ENCODE results near the gene KRTAP5-5. TPM values are rescaled to one million over a fixed set of nuclear protein-coding genes. Genes with fewer than 3 reads are reported as not detected.

KRTAP5-5 gene
- total and polyA plus RNA-seq, 10 of the 15 experiments (the other 5 are each of a cell fraction or from before 2014, with no cell fraction given): not detected

DNA sequence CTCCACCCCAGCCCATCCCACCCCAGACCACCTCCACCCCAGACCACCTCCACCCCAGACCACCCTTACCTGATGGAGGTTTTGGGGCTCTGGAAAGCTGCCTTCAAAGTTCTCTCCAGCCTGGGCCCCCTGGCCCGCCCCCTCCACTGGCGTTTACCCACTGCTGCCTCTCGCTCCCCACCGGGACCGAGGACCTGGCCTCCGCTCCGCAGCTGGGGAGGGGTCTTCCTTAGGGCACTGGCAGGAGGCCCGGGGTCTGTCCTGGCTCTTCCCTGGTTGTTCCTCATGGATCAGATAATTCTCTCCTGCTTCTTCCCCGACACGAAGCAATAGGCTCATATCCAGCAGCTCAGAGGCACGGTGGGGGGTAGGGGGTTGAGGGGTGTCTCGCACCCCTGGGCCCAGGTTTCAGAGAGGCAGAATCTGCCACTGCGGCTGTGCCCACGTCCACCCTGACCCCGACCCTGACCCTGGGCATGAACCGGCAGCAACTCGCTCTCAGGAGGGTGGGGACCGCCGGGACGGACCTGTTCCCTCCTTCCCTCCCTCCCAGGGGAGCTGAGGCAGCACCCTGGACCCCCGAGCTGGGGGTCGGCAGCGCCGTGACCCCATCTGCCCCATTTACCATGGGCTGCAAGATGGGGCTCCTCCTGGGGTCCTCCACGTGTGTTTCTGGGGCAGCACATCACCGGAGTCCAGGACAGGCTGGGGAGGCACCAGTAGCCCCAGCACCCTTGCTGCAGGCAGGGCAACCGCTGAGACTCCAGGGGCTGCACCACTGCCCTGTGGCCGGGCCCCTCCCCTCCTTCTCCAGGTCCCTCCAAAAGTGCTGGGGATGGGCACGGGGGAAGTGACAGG is 12.9 kb downstream of the KRTAP5-5 start:
- ChIA-PET CTCF (interaction anchor here (0.7 kb wide), 1 partner anchor 659 kb away, joined by 4 read pairs; the partner anchor contains the start of genes C11orf21 and TSPAN32), SMC1A (ENCODE audit: uncharacterized antibody, unreplicated experiment) (no interaction called here), RAD21 (ENCODE audit: unreplicated experiment) (no interaction called here), POLR2A (no interaction called here)
- Histone ChIP-seq H3K27ac (ENCODE audit: control insufficient read depth, insufficient read depth) (no peak overlapping the region), H4K20me1 (ENCODE audit: control insufficient read depth, insufficient read depth) (no peaks in the 10 kb centered on the region), H3K27me3 (replicated peaks in 1 of 2; ENCODE audit: control insufficient read depth in 2 of 2, insufficient read depth in 2 of 2, low read length in 1 of 2) (no peaks in the 10 kb centered on the region; a peak in 2 of 4 replicates), H3K4me3 (no peak overlapping the region), H3K4me2 (ENCODE audit: control insufficient read depth, insufficient read depth) (no peak overlapping the region), H3K4me1 (ENCODE audit: control insufficient read depth, insufficient read depth, low read length) (no peaks in the 10 kb centered on the region), H3K79me2 (ENCODE audit: control insufficient read depth, insufficient read depth, low read length) (no peaks in the 10 kb centered on the region), H3K36me3 (ENCODE audit: control insufficient read depth in 2 of 2, insufficient read depth in 2 of 2, low read length in 1 of 2) (no peaks in the 10 kb centered on the region), H3K9me3 (replicated peaks; ENCODE audit: control insufficient read depth, insufficient read depth, low read length) (no peaks in the 10 kb centered on the region), H3K9ac (ENCODE audit: control insufficient read depth, insufficient read depth, low read length) (no peak overlapping the region), H2AFZ (ENCODE audit: control insufficient read depth, low read depth, low read length) (no peak overlapping the region)
- intact Hi-C loops (cut with micrococcal nuclease; ENCODE audit: unreplicated experiment) (no loop called here), in situ Hi-C loops (cut with MboI) (no loop called here)
- ATAC-seq (no peak), FAIRE-seq (no peak), DNase-seq (ENCODE audit: low read depth, low spot score) (no peak)
- 24% methylated on average over 29 of the region's 29 CpGs for WGBS (ENCODE audit: insufficient coverage, insufficient replicate concordance, low lambda C conversion rate, missing lambda C conversion rate)
- no TSS peak for BruUV-seq (replicated peaks)
- TF ChIP-seq KLF5 (IDR thresholded peaks at IDR 0.05; ENCODE audit: partially characterized antibody) (no peak), SREBF2 (IDR thresholded peaks at IDR 0.05; ENCODE audit: low read length) (no peak), CREB1 (IDR thresholded peaks at IDR 0.05; ENCODE audit: low read depth) (no peak), YBX1 (IDR thresholded peaks at IDR 0.05) (no peak), HDAC6 (IDR thresholded peaks at IDR 0.05; ENCODE audit: unreplicated experiment) (no peak), RUNX3 (IDR thresholded peaks at IDR 0.05; ENCODE audit: low read length) (no peak), RELA (IDR thresholded peaks at IDR 0.05; ENCODE audit: borderline replicate concordance, partially characterized antibody) (no peak), RAD51 (IDR thresholded peaks at IDR 0.05) (no peak), PAX8 (IDR thresholded peaks at IDR 0.05) (no peak), ZNF207 (IDR thresholded peaks at IDR 0.05; ENCODE audit: borderline replicate concordance) (no peak), ZSCAN29 (IDR thresholded peaks at IDR 0.05) (no peak), SMAD5 (IDR thresholded peaks at IDR 0.05; ENCODE audit: low read depth) (no peak), NR2C1 (IDR thresholded peaks at IDR 0.05) (no peak)
- TF ChIP-seq, protein P1, sequence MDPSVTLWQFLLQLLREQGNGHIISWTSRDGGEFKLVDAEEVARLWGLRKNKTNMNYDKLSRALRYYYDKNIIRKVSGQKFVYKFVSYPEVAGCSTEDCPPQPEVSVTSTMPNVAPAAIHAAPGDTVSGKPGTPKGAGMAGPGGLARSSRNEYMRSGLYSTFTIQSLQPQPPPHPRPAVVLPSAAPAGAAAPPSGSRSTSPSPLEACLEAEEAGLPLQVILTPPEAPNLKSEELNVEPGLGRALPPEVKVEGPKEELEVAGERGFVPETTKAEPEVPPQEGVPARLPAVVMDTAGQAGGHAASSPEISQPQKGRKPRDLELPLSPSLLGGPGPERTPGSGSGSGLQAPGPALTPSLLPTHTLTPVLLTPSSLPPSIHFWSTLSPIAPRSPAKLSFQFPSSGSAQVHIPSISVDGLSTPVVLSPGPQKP (IDR thresholded peaks at IDR 0.05; ENCODE audit: low read depth, low read length): no peak
- TF ChIP-seq, protein P2, sequence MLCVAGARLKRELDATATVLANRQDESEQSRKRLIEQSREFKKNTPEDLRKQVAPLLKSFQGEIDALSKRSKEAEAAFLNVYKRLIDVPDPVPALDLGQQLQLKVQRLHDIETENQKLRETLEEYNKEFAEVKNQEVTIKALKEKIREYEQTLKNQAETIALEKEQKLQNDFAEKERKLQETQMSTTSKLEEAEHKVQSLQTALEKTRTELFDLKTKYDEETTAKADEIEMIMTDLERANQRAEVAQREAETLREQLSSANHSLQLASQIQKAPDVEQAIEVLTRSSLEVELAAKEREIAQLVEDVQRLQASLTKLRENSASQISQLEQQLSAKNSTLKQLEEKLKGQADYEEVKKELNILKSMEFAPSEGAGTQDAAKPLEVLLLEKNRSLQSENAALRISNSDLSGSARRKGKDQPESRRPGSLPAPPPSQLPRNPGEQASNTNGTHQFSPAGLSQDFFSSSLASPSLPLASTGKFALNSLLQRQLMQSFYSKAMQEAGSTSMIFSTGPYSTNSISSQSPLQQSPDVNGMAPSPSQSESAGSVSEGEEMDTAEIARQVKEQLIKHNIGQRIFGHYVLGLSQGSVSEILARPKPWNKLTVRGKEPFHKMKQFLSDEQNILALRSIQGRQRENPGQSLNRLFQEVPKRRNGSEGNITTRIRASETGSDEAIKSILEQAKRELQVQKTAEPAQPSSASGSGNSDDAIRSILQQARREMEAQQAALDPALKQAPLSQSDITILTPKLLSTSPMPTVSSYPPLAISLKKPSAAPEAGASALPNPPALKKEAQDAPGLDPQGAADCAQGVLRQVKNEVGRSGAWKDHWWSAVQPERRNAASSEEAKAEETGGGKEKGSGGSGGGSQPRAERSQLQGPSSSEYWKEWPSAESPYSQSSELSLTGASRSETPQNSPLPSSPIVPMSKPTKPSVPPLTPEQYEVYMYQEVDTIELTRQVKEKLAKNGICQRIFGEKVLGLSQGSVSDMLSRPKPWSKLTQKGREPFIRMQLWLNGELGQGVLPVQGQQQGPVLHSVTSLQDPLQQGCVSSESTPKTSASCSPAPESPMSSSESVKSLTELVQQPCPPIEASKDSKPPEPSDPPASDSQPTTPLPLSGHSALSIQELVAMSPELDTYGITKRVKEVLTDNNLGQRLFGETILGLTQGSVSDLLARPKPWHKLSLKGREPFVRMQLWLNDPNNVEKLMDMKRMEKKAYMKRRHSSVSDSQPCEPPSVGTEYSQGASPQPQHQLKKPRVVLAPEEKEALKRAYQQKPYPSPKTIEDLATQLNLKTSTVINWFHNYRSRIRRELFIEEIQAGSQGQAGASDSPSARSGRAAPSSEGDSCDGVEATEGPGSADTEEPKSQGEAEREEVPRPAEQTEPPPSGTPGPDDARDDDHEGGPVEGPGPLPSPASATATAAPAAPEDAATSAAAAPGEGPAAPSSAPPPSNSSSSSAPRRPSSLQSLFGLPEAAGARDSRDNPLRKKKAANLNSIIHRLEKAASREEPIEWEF (IDR thresholded peaks at IDR 0.05; ENCODE audit: insufficient replicate concordance, low read depth, low read length): no peak
- TF ChIP-seq, protein P3, sequence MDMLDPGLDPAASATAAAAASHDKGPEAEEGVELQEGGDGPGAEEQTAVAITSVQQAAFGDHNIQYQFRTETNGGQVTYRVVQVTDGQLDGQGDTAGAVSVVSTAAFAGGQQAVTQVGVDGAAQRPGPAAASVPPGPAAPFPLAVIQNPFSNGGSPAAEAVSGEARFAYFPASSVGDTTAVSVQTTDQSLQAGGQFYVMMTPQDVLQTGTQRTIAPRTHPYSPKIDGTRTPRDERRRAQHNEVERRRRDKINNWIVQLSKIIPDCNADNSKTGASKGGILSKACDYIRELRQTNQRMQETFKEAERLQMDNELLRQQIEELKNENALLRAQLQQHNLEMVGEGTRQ (IDR thresholded peaks at IDR 0.05; ENCODE audit: borderline replicate concordance, low read depth, low read length): no peak
- TF ChIP-seq, protein P4, sequence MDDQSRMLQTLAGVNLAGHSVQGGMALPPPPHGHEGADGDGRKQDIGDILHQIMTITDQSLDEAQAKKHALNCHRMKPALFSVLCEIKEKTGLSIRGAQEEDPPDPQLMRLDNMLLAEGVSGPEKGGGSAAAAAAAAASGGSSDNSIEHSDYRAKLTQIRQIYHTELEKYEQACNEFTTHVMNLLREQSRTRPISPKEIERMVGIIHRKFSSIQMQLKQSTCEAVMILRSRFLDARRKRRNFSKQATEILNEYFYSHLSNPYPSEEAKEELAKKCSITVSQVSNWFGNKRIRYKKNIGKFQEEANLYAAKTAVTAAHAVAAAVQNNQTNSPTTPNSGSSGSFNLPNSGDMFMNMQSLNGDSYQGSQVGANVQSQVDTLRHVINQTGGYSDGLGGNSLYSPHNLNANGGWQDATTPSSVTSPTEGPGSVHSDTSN (IDR thresholded peaks at IDR 0.05; ENCODE audit: insufficient replicate concordance, low read depth, low read length): no peak
